Adrenal gland (tissue), 5 donors: ENCODE measurements around the gene ABHD17A.

Experiments used
- POLR2A ChIP-seq, 2 donors: fragments of 450-650 bp; IDR thresholded peaks; one replicate each; pipeline ENCODE4 v1.6.1; 2017; ENCODE audit warnings: antibody characterized with exemption in 2 of 2, mild to moderate bottlenecking in 2 of 2, moderate library complexity in 1 of 2
- TF ChIP-seq, protein P1 (sequence below), 6 experiments: fragments of 450-650 bp in 4 of 6; fragments of 200-600 bp in 2 of 6; sonication (generic) in 1 of 6; IDR thresholded peaks; 1 replicate in 5 of 6; 2 replicates in 1 of 6; pipeline versions ENCODE4 v1.5.1 to v1.8.0; 2016 to 2021; ENCODE audit warnings: antibody characterized with exemption in 6 of 6, mild to moderate bottlenecking in 2 of 6, moderate library complexity in 1 of 6
- donor health status: DM: no; HTN: no; CAD: no.

- TF ChIP-seq, protein P1, sequence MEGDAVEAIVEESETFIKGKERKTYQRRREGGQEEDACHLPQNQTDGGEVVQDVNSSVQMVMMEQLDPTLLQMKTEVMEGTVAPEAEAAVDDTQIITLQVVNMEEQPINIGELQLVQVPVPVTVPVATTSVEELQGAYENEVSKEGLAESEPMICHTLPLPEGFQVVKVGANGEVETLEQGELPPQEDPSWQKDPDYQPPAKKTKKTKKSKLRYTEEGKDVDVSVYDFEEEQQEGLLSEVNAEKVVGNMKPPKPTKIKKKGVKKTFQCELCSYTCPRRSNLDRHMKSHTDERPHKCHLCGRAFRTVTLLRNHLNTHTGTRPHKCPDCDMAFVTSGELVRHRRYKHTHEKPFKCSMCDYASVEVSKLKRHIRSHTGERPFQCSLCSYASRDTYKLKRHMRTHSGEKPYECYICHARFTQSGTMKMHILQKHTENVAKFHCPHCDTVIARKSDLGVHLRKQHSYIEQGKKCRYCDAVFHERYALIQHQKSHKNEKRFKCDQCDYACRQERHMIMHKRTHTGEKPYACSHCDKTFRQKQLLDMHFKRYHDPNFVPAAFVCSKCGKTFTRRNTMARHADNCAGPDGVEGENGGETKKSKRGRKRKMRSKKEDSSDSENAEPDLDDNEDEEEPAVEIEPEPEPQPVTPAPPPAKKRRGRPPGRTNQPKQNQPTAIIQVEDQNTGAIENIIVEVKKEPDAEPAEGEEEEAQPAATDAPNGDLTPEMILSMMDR (IDR thresholded peaks at IDR 0.05), result no peak
- TF ChIP-seq POLR2A (IDR thresholded peaks at IDR 0.05), result no peak
Observed at GRCh38 chr19:1829958-1830357, 55.3 kb downstream of the ABHD17A start.
